Testis (tissue), 3 donors: ENCODE measurements around the gene SULT2B1. TPM values are rescaled to one million over a fixed set of nuclear protein-coding genes. Genes with fewer than 3 reads are reported as not detected.
A peak's percentile ranks its signal among the peaks of the same experiment; 100 is the strongest.

Experiments used
- DNase-seq: peaks from one replicate; pipeline ENCODE4 v3.0.0-alpha.2; 2019
- H3K27ac ChIP-seq, 2 donors: fragments of 200-600 bp; sonication (generic); one replicate each; pipeline ENCODE4 v1.5.1; 2019
- H3K27me3 ChIP-seq: fragments of 200-600 bp; sonication (generic); one replicate; pipeline ENCODE4 v1.5.1; 2019
- H3K36me3 ChIP-seq: fragments of 200-600 bp; sonication (generic); one replicate; pipeline ENCODE4 v1.5.1; 2017; ENCODE audit warnings: low read depth; ENCODE audit errors: missing control alignments
- H3K4me1 ChIP-seq: fragments of 200-600 bp; sonication (generic); one replicate; pipeline ENCODE4 v1.5.1; 2019
- H3K4me3 ChIP-seq, 2 donors: fragments of 200-600 bp; sonication (generic); one replicate each; pipeline ENCODE4 v1.5.1; 2017 to 2019
- H3K9me3 ChIP-seq: fragments of 200-600 bp; sonication (generic); one replicate; pipeline ENCODE4 v1.5.1; 2017
- CTCF ChIP-seq, 3 experiments: fragments of 450-650 bp in 2 of 3; fragments of 200-600 bp in 1 of 3; sonication (generic) in 1 of 3; IDR thresholded peaks; one replicate each; pipeline ENCODE4 v1.5.1; 2016 to 2019; ENCODE audit warnings: antibody characterized with exemption in 3 of 3, mild to moderate bottlenecking in 2 of 3, moderate library complexity in 1 of 3
- POLR2A ChIP-seq: fragments of 450-650 bp; IDR thresholded peaks from one replicate; pipeline ENCODE4 v1.6.1; 2017; ENCODE audit warnings: antibody characterized with exemption, mild to moderate bottlenecking, moderate library complexity
- WGBS, 2 donors: methylation state at CpG; one replicate each; pipeline ENCODE4 v1.1.5; 2018; 5-methylcytosine and 5-hydroxymethylcytosine counted together
- intact Hi-C: fragments of 100-400 bp; cut with DNase I; formaldehyde crosslinking; loops from one replicate; pipeline ENCODE4 v1.15.1; 2023; ENCODE audit warnings: low total_unique reads
- polyA plus RNA-seq: library from polyadenylated mRNA; stranded (reverse); fragments of 350-450 nt; fragmentation: Illumina TruSeq; extraction: RNeasy Lipid Tissue Mini Kit (QIAGEN cat#74804); gene quantifications from one replicate; pipeline ENCODE4 v1.2.3, GENCODE V29; 2014; ENCODE audit warnings: low read depth, low replicate concordance; ENCODE audit not compliant: insufficient read depth
- total RNA-seq, 2 donors: library from RNA; depleted of rRNA; stranded (reverse); fragments of >200 nt; gene quantifications; one replicate each; pipeline ENCODE4 v1.2.3, GENCODE V29; 2016

The SULT2B1 gene
- total and polyA plus RNA-seq, 3 donors from 2014 or later = 1.0 to 1.4 (median 1.1) TPM

GRCh38 chr19:48646722-48647216 lies 94.8 kb downstream of the SULT2B1 start:
- DNase-seq = no peak
- no peaks in the 10 kb centered on the region for H3K36me3 ChIP-seq
- peak overlapping the region; percentile 92 to 96 for H3K27ac ChIP-seq
- intact Hi-C loops = loop anchor here (10.0 kb wide), 1 partner anchor 198 kb away; no protein-coding TSS in a partner anchor
- 7 to 9% methylated on average over 10 of the region's 10 CpGs for WGBS, 2 donors
- peaks cover 17% of the 10 kb centered on the region for H3K4me1 ChIP-seq
- TF ChIP-seq CTCF (IDR thresholded peaks at IDR 0.05) (no peak), POLR2A (no peak)
- H3K27me3 ChIP-seq = no peaks in the 10 kb centered on the region
- peak overlapping the region; percentile 49 to 66 for H3K4me3 ChIP-seq
- H3K9me3 ChIP-seq = no peaks in the 10 kb centered on the region

GRCh38 chr19:48648134-48648533 lies 96.2 kb downstream of the SULT2B1 start:
- no peak for DNase-seq
- 66 to 69% methylated on average over 2 of the region's 2 CpGs for WGBS, 2 donors

More at GRCh38 chr19:48648134-48648533, 96.2 kb downstream of the SULT2B1 start:
- no peaks in the 10 kb centered on the region for H3K36me3 ChIP-seq
- no peak overlapping the region for H3K4me3 ChIP-seq
- H3K9me3 ChIP-seq = no peaks in the 10 kb centered on the region
- H3K27ac ChIP-seq = no peak overlapping the region
- intact Hi-C loops = loop anchor here (10.0 kb wide), 1 partner anchor 197 kb away; no protein-coding TSS in a partner anchor
- peaks cover 17% of the 10 kb centered on the region for H3K4me1 ChIP-seq
- TF ChIP-seq CTCF (IDR thresholded peaks at IDR 0.05) (no peak), POLR2A (no peak)
- H3K27me3 ChIP-seq = no peaks in the 10 kb centered on the region

Other genes starting within 250 kb of the SULT2B1 start
- 10 to 100 TPM; 28.6 to 31.3 TPM for gene EMP3, start 226.6 kb upstream of the SULT2B1 start, total RNA-seq
- 88.3 TPM for gene EMP3, start 226.6 kb upstream of the SULT2B1 start, polyA plus RNA-seq
- gene TMEM143, start 188.2 kb upstream of the SULT2B1 start, total RNA-seq = 10 to 100 TPM; 14.1 to 22.9 TPM
- 5.0 TPM for gene TMEM143, start 188.2 kb upstream of the SULT2B1 start, polyA plus RNA-seq
- gene SYNGR4, start 187.8 kb upstream of the SULT2B1 start, total RNA-seq = 10 to 100 TPM; 21.8 to 26.1 TPM
- 112 TPM for gene SYNGR4, start 187.8 kb upstream of the SULT2B1 start, polyA plus RNA-seq
- gene KDELR1, start 160.6 kb upstream of the SULT2B1 start, total RNA-seq = 100 to 1,000 TPM; 149 to 155 TPM
- 187 TPM for gene KDELR1, start 160.6 kb upstream of the SULT2B1 start, polyA plus RNA-seq
- gene GRIN2D, start 158.5 kb upstream of the SULT2B1 start, total RNA-seq = 1 to 10 TPM; 2.4 to 2.7 TPM
- 1.4 TPM for gene GRIN2D, start 158.5 kb upstream of the SULT2B1 start, polyA plus RNA-seq
- 10 to 100 TPM; 32.8 to 35.2 TPM for gene GRWD1, start 106.2 kb upstream of the SULT2B1 start, total RNA-seq
- 17.8 TPM for gene GRWD1, start 106.2 kb upstream of the SULT2B1 start, polyA plus RNA-seq
- gene KCNJ14, start 96.6 kb upstream of the SULT2B1 start, total RNA-seq = 1 to 10 TPM; 1.6 to 2.2 TPM
- 0.66 TPM for gene KCNJ14, start 96.6 kb upstream of the SULT2B1 start, polyA plus RNA-seq
- 100 to 1,000 TPM in 1 of 2 donors, 10 to 100 TPM in 1; 92.7 to 123 TPM for gene CYTH2, start 82.8 kb upstream of the SULT2B1 start, total RNA-seq
- 132 TPM for gene CYTH2, start 82.8 kb upstream of the SULT2B1 start, polyA plus RNA-seq
- 1 to 10 TPM in 1 of 2 donors, under 1 TPM in 1; 0.62 to 1.7 TPM for gene LMTK3, start 40.3 kb upstream of the SULT2B1 start, total RNA-seq
- gene LMTK3, start 40.3 kb upstream of the SULT2B1 start, polyA plus RNA-seq = 0.96 TPM
- 100 to 1,000 TPM in 1 of 2 donors, 10 to 100 TPM in 1; 72.6 to 147 TPM for gene SPACA4, start 54.6 kb downstream of the SULT2B1 start, total RNA-seq
- 145 TPM for gene SPACA4, start 54.6 kb downstream of the SULT2B1 start, polyA plus RNA-seq
- gene FAM83E, start 62.9 kb downstream of the SULT2B1 start, total RNA-seq = 1 to 10 TPM in 1 of 2 donors, under 1 TPM in 1; 0.99 to 1.6 TPM
- 2.2 TPM for gene FAM83E, start 62.9 kb downstream of the SULT2B1 start, polyA plus RNA-seq
- gene RPL18, start 67.0 kb downstream of the SULT2B1 start, total RNA-seq = 1,000 to 10,000 TPM; 1,047 to 1,537 TPM
- 1,050 TPM for gene RPL18, start 67.0 kb downstream of the SULT2B1 start, polyA plus RNA-seq
- gene SPHK2, start 67.3 kb downstream of the SULT2B1 start, total RNA-seq = 10 to 100 TPM; 31.2 to 43.1 TPM
- gene SPHK2, start 67.3 kb downstream of the SULT2B1 start, polyA plus RNA-seq = 47.6 TPM
- gene DBP, start 85.2 kb downstream of the SULT2B1 start, total RNA-seq = 10 to 100 TPM; 48.9 to 51.0 TPM
- gene DBP, start 85.2 kb downstream of the SULT2B1 start, polyA plus RNA-seq = 30.4 TPM
- gene CA11, start 94.0 kb downstream of the SULT2B1 start, total RNA-seq = 1 to 10 TPM; 6.3 to 6.8 TPM
- 20.0 TPM for gene CA11, start 94.0 kb downstream of the SULT2B1 start, polyA plus RNA-seq
- 1 to 10 TPM; 1.6 to 4.3 TPM for gene NTN5, start 120.8 kb downstream of the SULT2B1 start, total RNA-seq
- 0.87 TPM for gene NTN5, start 120.8 kb downstream of the SULT2B1 start, polyA plus RNA-seq
- under 1 TPM; 0.12 to 0.47 TPM for gene FUT2, start 143.8 kb downstream of the SULT2B1 start, total RNA-seq
- gene FUT2, start 143.8 kb downstream of the SULT2B1 start, polyA plus RNA-seq = 0.20 TPM
- 10 to 100 TPM; 21.8 TPM for gene MAMSTR, start 167.6 kb downstream of the SULT2B1 start, total RNA-seq
- gene MAMSTR, start 167.6 kb downstream of the SULT2B1 start, polyA plus RNA-seq = 15.0 TPM
- gene RASIP1, start 188.4 kb downstream of the SULT2B1 start, total RNA-seq = 10 to 100 TPM; 11.2 to 21.4 TPM
- gene RASIP1, start 188.4 kb downstream of the SULT2B1 start, polyA plus RNA-seq = 8.8 TPM
- 10 to 100 TPM; 10.5 to 28.9 TPM for gene IZUMO1, start 194.7 kb downstream of the SULT2B1 start, total RNA-seq
- 32.8 TPM for gene IZUMO1, start 194.7 kb downstream of the SULT2B1 start, polyA plus RNA-seq
- gene FUT1, start 200.5 kb downstream of the SULT2B1 start, total RNA-seq = 1 to 10 TPM; 2.0 to 3.6 TPM
- gene FUT1, start 200.5 kb downstream of the SULT2B1 start, polyA plus RNA-seq = 5.1 TPM
- not detected for gene FGF21, start 203.4 kb downstream of the SULT2B1 start, total RNA-seq
- gene FGF21, start 203.4 kb downstream of the SULT2B1 start, polyA plus RNA-seq = not detected